ENCODE measurements around the gene ELK3.

The ELK3 gene

DNA sequence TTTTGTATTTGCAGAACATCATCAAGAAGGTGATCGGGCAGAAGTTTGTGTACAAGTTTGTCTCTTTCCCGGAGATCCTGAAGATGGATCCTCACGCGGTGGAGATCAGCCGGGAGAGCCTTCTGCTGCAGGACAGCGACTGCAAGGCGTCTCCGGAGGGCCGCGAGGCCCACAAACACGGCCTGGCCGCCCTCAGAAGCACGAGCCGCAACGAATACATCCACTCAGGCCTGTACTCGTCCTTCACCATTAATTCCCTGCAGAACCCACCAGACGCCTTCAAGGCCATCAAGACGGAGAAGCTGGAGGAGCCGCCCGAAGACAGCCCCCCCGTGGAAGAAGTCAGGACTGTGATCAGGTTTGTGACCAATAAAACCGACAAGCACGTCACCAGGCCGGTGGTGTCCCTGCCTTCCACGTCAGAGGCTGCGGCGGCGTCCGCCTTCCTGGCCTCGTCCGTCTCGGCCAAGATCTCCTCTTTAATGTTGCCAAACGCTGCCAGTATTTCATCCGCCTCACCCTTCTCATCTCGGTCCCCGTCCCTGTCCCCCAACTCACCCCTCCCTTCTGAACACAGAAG, 52.8 kb downstream of the ELK3 start:
- no peak for DNase-seq
- H3K79me2 ChIP-seq (ENCODE audit: insufficient read depth, low read length): no peaks in the 10 kb centered on the region
- H3K27ac ChIP-seq (ENCODE audit: low read length): no peak overlapping the region
- H3K4me1 ChIP-seq (ENCODE audit: insufficient read depth, low read length): no peaks in the 10 kb centered on the region
- H3K9ac ChIP-seq (ENCODE audit: low read depth, low read length): no peak overlapping the region
- no peak overlapping the region for H3K4me3 ChIP-seq (ENCODE audit: low read depth in 1 of 2, low read length in 2 of 2)
- peaks cover 42% of the 10 kb centered on the region for H3K36me3 ChIP-seq (ENCODE audit: insufficient read depth, low read length)
- no peak for TF ChIP-seq EZH2 (IDR thresholded peaks at IDR 0.05; ENCODE audit: borderline replicate concordance, low read depth, low read length, severe bottlenecking)
- TF ChIP-seq, protein P1, sequence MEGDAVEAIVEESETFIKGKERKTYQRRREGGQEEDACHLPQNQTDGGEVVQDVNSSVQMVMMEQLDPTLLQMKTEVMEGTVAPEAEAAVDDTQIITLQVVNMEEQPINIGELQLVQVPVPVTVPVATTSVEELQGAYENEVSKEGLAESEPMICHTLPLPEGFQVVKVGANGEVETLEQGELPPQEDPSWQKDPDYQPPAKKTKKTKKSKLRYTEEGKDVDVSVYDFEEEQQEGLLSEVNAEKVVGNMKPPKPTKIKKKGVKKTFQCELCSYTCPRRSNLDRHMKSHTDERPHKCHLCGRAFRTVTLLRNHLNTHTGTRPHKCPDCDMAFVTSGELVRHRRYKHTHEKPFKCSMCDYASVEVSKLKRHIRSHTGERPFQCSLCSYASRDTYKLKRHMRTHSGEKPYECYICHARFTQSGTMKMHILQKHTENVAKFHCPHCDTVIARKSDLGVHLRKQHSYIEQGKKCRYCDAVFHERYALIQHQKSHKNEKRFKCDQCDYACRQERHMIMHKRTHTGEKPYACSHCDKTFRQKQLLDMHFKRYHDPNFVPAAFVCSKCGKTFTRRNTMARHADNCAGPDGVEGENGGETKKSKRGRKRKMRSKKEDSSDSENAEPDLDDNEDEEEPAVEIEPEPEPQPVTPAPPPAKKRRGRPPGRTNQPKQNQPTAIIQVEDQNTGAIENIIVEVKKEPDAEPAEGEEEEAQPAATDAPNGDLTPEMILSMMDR (IDR thresholded peaks at IDR 0.05; ENCODE audit: borderline replicate concordance, extremely low read depth, low read length, poor library complexity, severe bottlenecking): no peak
- no peaks in the 10 kb centered on the region for H3K9me3 ChIP-seq (ENCODE audit: insufficient read depth, low read length, severe bottlenecking)
- no peak overlapping the region for H2AFZ ChIP-seq (ENCODE audit: low read depth, low read length)
- no peak overlapping the region for H3K4me2 ChIP-seq (ENCODE audit: insufficient read depth, low read length)
- ATAC-seq (ENCODE audit: insufficient read depth, low read depth): no peak
- H3K27me3 ChIP-seq (ENCODE audit: insufficient read depth, low read length, poor library complexity): no peaks in the 10 kb centered on the region
- no peaks in the 10 kb centered on the region for H4K20me1 ChIP-seq (ENCODE audit: insufficient read depth, low read length)

DNA sequence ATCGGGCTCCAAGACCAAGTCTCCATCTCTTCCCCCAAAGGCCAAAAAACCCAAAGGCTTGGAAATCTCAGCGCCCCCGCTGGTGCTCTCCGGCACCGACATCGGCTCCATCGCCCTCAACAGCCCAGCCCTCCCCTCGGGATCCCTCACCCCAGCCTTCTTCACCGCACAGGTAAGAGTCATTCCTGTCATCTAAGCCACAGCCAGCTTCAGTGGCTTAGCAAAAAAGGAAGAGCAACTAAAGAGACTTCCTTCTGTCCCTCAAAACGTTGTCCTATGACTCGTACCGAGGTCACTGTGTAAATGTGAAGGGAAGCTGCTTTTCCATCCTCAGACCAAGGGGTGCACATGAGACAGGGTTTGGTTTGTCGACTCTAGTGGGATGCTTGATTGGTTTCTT, 53.4 kb downstream of the ELK3 start:
- Histone ChIP-seq H3K9me3 (ENCODE audit: insufficient read depth, low read length, severe bottlenecking) (no peaks in the 10 kb centered on the region), H3K36me3 (ENCODE audit: insufficient read depth, low read length) (peaks cover 42% of the 10 kb centered on the region), H3K79me2 (ENCODE audit: insufficient read depth, low read length) (no peaks in the 10 kb centered on the region), H3K27ac (ENCODE audit: low read length) (no peak overlapping the region), H4K20me1 (ENCODE audit: insufficient read depth, low read length) (no peaks in the 10 kb centered on the region), H3K4me3 (ENCODE audit: low read depth in 1 of 2, low read length in 2 of 2) (no peak overlapping the region), H2AFZ (ENCODE audit: low read depth, low read length) (no peak overlapping the region), H3K27me3 (ENCODE audit: insufficient read depth, low read length, poor library complexity) (no peaks in the 10 kb centered on the region), H3K4me2 (ENCODE audit: insufficient read depth, low read length) (no peak overlapping the region), H3K9ac (ENCODE audit: low read depth, low read length) (no peak overlapping the region), H3K4me1 (ENCODE audit: insufficient read depth, low read length) (no peaks in the 10 kb centered on the region)
- DNase-seq: no peak
- TF ChIP-seq, protein P1 (IDR thresholded peaks at IDR 0.05; ENCODE audit: borderline replicate concordance, extremely low read depth, low read length, poor library complexity, severe bottlenecking): no peak
- no peak for TF ChIP-seq EZH2 (IDR thresholded peaks at IDR 0.05; ENCODE audit: borderline replicate concordance, low read depth, low read length, severe bottlenecking)
- no peak for ATAC-seq (ENCODE audit: insufficient read depth, low read depth)

DNA sequence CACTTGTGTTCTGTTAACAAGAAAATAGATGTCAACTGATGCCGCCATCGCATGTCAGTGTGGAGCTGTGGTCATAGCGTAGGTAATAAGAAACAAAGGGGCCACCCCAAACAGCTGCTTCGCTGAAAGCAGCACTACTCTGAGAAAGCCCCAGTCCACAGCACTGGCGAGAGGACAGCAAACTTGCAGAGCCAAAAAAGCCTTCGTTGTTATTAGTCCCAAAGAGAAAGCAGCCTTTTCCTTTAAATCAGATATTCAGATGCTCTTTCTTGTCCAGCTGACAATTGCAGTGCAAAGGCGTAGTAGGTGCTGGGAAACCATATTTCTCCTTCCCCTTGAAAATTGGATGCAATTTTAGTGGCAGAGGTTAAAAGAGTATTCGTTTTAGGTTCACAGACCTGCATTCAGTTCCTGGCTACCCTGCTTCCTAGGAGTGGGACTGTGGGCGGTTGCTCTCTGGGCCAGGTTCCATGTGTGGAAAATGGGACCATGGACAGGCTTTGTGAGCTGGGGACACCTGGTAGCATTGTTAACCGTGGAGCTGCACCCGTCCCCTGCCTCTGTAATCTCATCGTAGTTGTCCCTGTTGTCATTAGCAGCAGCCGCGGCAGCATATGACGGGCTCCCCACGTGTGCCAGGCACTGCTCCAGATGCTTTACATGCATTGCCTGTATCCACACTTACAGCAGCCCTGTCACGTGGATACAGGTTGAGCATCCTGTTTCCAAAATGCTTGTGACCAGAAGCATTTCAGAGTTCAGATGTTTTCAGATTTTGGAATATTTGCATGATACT, 54.2 kb downstream of the ELK3 start:
- no peak overlapping the region for H3K9ac ChIP-seq (ENCODE audit: low read depth, low read length)
- no peak overlapping the region for H3K4me3 ChIP-seq (ENCODE audit: low read depth in 1 of 2, low read length in 2 of 2)
- TF ChIP-seq, protein P1 (IDR thresholded peaks at IDR 0.05; ENCODE audit: borderline replicate concordance, extremely low read depth, low read length, poor library complexity, severe bottlenecking): no peak
- no peak for TF ChIP-seq EZH2 (IDR thresholded peaks at IDR 0.05; ENCODE audit: borderline replicate concordance, low read depth, low read length, severe bottlenecking)
- DNase-seq (no peak), ATAC-seq (ENCODE audit: insufficient read depth, low read depth) (no peak; the same call in 2 of the 3 replicates)
- H3K27ac ChIP-seq (ENCODE audit: low read length): no peak overlapping the region
- H3K9me3 ChIP-seq (ENCODE audit: insufficient read depth, low read length, severe bottlenecking): no peaks in the 10 kb centered on the region
- H3K27me3 ChIP-seq (ENCODE audit: insufficient read depth, low read length, poor library complexity): no peaks in the 10 kb centered on the region
- no peak overlapping the region for H3K4me2 ChIP-seq (ENCODE audit: insufficient read depth, low read length)
- no peaks in the 10 kb centered on the region for H3K79me2 ChIP-seq (ENCODE audit: insufficient read depth, low read length)
- H2AFZ ChIP-seq (ENCODE audit: low read depth, low read length): no peak overlapping the region
- H3K36me3 ChIP-seq (ENCODE audit: insufficient read depth, low read length): peaks cover 42% of the 10 kb centered on the region
- no peaks in the 10 kb centered on the region for H4K20me1 ChIP-seq (ENCODE audit: insufficient read depth, low read length)
- no peaks in the 10 kb centered on the region for H3K4me1 ChIP-seq (ENCODE audit: insufficient read depth, low read length)
